NT2/D1 (cell line): ENCODE measurements around the gene OR1D5.
"Not testable (repeated sequence)": the region's sequence is repeated elsewhere in the genome, so short reads cannot be mapped to it uniquely, and the experiment has no call there.

Experiments
- YY1 ChIP-seq: IDR thresholded peaks from 2 replicates; pipeline ENCODE4 v1.6.1; 2011; ENCODE audit not compliant: insufficient read length, insufficient read depth
- ZNF274 ChIP-seq: IDR thresholded peaks from 2 replicates; pipeline ENCODE4 v1.6.1; 2011; ENCODE audit warnings: mild to moderate bottlenecking, low read depth, low read length

- TF ChIP-seq ZNF274, YY1: not testable (repeated sequence)
Measured at GRCh38 chr17:3062824-3063377, 506 bp downstream of the OR1D5 start.
